Measurements from ENCODE around the gene COLEC12.

COLEC12 gene

GRCh38 chr18:500632-501405 lies at the start of gene COLEC12:
Gene COLEC12 (minus strand): TSS chr18:500701. CDS start chr18:500514, 187 bp downstream.
- DNase-seq, result peak in 27 of 42 donors; percentile 11 to 63 (median 37)
- intact Hi-C loops (cut with DNase I), result no loop called here

GRCh38 chr18:549967-550366 lies 49.5 kb upstream of the COLEC12 start:
- no peak for DNase-seq
- intact Hi-C loops (cut with DNase I), result no loop called here

- intact Hi-C loops (cut with DNase I), result no loop called here
- no peak for DNase-seq
Measured at GRCh38 chr18:543447-544078, 43.1 kb upstream of the COLEC12 start.

- intact Hi-C loops (cut with DNase I), result no loop called here
- DNase-seq, result no peak
Measured at GRCh38 chr18:533995-534601, 33.6 kb upstream of the COLEC12 start.

GRCh38 chr18:532632-533031 lies 32.1 kb upstream of the COLEC12 start:
- no peak for DNase-seq
- intact Hi-C loops (cut with DNase I), result no loop called here

GRCh38 chr18:532018-532417 lies 31.5 kb upstream of the COLEC12 start:
- DNase-seq, result no peak
- intact Hi-C loops (cut with DNase I), result no loop called here

GRCh38 chr18:527146-527545 lies 26.6 kb upstream of the COLEC12 start:
- DNase-seq, result no peak
- intact Hi-C loops (cut with DNase I), result no loop called here

GRCh38 chr18:526681-527080 lies 26.2 kb upstream of the COLEC12 start:
- intact Hi-C loops (cut with DNase I), result no loop called here
- DNase-seq, result no peak

- DNase-seq, result no peak
- intact Hi-C loops (cut with DNase I), result no loop called here
Measured at GRCh38 chr18:525036-525797, 24.7 kb upstream of the COLEC12 start.

GRCh38 chr18:524466-524865 lies 24.0 kb upstream of the COLEC12 start:
- no peak for DNase-seq
- intact Hi-C loops (cut with DNase I), result no loop called here

GRCh38 chr18:523561-523960 lies 23.1 kb upstream of the COLEC12 start:
- intact Hi-C loops (cut with DNase I), result no loop called here
- no peak for DNase-seq

- intact Hi-C loops (cut with DNase I), result no loop called here
Measured at GRCh38 chr18:519019-519879, 18.7 kb upstream of the COLEC12 start.

GRCh38 chr18:518081-518480 lies 17.6 kb upstream of the COLEC12 start:
- DNase-seq, result no peak
- intact Hi-C loops (cut with DNase I), result no loop called here

More at GRCh38 chr18:519019-519879, 18.7 kb upstream of the COLEC12 start:
- peak in 33 of 42 donors; percentile 7 to 68 (median 40) for DNase-seq

GRCh38 chr18:515838-516237 lies 15.3 kb upstream of the COLEC12 start:
- intact Hi-C loops (cut with DNase I), result no loop called here

GRCh38 chr18:515156-515815 lies 14.8 kb upstream of the COLEC12 start:
- intact Hi-C loops (cut with DNase I), result no loop called here
- DNase-seq, result no peak

More at GRCh38 chr18:515838-516237, 15.3 kb upstream of the COLEC12 start:
- no peak for DNase-seq

GRCh38 chr18:513826-514530 lies 13.5 kb upstream of the COLEC12 start:
- intact Hi-C loops (cut with DNase I), result no loop called here

GRCh38 chr18:512957-513356 lies 12.5 kb upstream of the COLEC12 start:
- DNase-seq, result no peak
- intact Hi-C loops (cut with DNase I), result no loop called here

More at GRCh38 chr18:513826-514530, 13.5 kb upstream of the COLEC12 start:
- DNase-seq, result no peak

Data from head of caudate nucleus (tissue), 42 donors.